SK-N-SH (cell line): ENCODE measurements around the gene ACACA.

ENCODE experiments used
- EP300 ChIP-seq, 2 experiments: IDR thresholded peaks; 2 replicates each; pipeline versions ENCODE4 v1.4.0 to v1.6.1; 2012; ENCODE audit warnings: borderline replicate concordance in 1 of 2, low read depth in 1 of 2, low read length in 1 of 2
- EZH2phosphoT487 ChIP-seq: fragments of 200-600 bp; sonication (generic); IDR thresholded peaks from 2 replicates; pipeline ENCODE4 v1.6.1; 2017; ENCODE audit warnings: low read depth, mixed run types, mild to moderate bottlenecking, antibody characterized with exemption, moderate library complexity, borderline replicate concordance
- GABPA ChIP-seq: IDR thresholded peaks from 2 replicates; pipeline ENCODE4 v1.4.0; 2012; ENCODE audit warnings: low read depth, mild to moderate bottlenecking
- MEF2A ChIP-seq: IDR thresholded peaks from 2 replicates; pipeline ENCODE4 v1.4.0; 2012; ENCODE audit warnings: low read depth, borderline replicate concordance
- MXI1 ChIP-seq: IDR thresholded peaks from 2 replicates; pipeline ENCODE4 v1.6.1; 2012; ENCODE audit warnings: mild to moderate bottlenecking, low read depth, low read length, improper control_type of control experiment
- RAD21 ChIP-seq: IDR thresholded peaks from 2 replicates; pipeline ENCODE4 v1.6.1; 2012; ENCODE audit warnings: mild to moderate bottlenecking, low read length
- RCOR1 ChIP-seq: fragments of 150-350 bp; IDR thresholded peaks from 2 replicates; pipeline ENCODE4 v1.6.1; 2017; ENCODE audit warnings: antibody characterized with exemption, low read length
- RFX5 ChIP-seq: IDR thresholded peaks from 2 replicates; pipeline ENCODE4 v1.6.1; 2012; ENCODE audit warnings: mild to moderate bottlenecking, improper control_type of control experiment, low read length
- SIN3A ChIP-seq: IDR thresholded peaks from 2 replicates; pipeline ENCODE4 v1.6.1; 2012; ENCODE audit warnings: low read depth, mild to moderate bottlenecking, low read length, moderate library complexity, borderline replicate concordance
- TCF12 ChIP-seq: IDR thresholded peaks from 2 replicates; pipeline ENCODE4 v1.4.0; 2012
- YY1 ChIP-seq: IDR thresholded peaks from 2 replicates; pipeline ENCODE4 v1.4.0; 2012; ENCODE audit warnings: low read depth, mild to moderate bottlenecking
- TF ChIP-seq, protein P1 (sequence below): fragments of 200-600 bp; sonication (generic); IDR thresholded peaks from 2 replicates; pipeline ENCODE4 v1.6.1; 2017; ENCODE audit warnings: antibody characterized with exemption, mild to moderate bottlenecking, moderate library complexity
- TF ChIP-seq, protein P2 (sequence below): fragments of 150-350 bp; IDR thresholded peaks from 2 replicates; pipeline ENCODE4 v1.6.1; 2017; ENCODE audit warnings: antibody characterized with exemption, low read length, low read depth, borderline replicate concordance
- TF ChIP-seq, protein P3 (sequence below): IDR thresholded peaks from 2 replicates; pipeline ENCODE4 v1.4.0; 2012; ENCODE audit warnings: low read depth

DNA sequence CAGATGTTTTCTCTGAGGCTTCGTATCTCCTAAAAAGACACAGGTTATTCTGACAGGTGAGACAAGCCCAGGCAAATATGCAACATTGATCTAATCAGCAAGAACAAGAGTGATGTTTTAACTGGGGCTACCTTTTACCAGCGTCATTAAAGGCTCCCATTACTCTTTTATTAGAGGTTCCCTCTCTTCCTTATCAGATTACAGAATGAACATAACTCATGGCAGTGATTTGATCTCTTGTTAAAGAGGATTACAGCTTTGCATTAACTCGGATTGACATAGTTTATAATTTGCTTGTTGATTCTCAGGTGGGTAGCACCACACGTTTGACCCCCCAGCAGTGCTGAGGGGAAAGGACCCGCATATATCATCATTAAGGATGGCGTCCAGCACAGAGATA lies 367.4 kb downstream of the ACACA start:
- TF ChIP-seq GABPA (no peak), RAD21 (no peak), MXI1 (no peak), SIN3A (no peak), TCF12 (no peak), EZH2phosphoT487 (no peak), RFX5 (no peak), RCOR1 (no peak), EP300 (IDR thresholded peaks at IDR 0.05; ENCODE audit: borderline replicate concordance in 1 of 2, low read depth in 1 of 2, low read length in 1 of 2) (no peak), MEF2A (no peak), YY1 (no peak)
- TF ChIP-seq, protein P1, sequence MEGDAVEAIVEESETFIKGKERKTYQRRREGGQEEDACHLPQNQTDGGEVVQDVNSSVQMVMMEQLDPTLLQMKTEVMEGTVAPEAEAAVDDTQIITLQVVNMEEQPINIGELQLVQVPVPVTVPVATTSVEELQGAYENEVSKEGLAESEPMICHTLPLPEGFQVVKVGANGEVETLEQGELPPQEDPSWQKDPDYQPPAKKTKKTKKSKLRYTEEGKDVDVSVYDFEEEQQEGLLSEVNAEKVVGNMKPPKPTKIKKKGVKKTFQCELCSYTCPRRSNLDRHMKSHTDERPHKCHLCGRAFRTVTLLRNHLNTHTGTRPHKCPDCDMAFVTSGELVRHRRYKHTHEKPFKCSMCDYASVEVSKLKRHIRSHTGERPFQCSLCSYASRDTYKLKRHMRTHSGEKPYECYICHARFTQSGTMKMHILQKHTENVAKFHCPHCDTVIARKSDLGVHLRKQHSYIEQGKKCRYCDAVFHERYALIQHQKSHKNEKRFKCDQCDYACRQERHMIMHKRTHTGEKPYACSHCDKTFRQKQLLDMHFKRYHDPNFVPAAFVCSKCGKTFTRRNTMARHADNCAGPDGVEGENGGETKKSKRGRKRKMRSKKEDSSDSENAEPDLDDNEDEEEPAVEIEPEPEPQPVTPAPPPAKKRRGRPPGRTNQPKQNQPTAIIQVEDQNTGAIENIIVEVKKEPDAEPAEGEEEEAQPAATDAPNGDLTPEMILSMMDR: no peak
- TF ChIP-seq, protein P2, sequence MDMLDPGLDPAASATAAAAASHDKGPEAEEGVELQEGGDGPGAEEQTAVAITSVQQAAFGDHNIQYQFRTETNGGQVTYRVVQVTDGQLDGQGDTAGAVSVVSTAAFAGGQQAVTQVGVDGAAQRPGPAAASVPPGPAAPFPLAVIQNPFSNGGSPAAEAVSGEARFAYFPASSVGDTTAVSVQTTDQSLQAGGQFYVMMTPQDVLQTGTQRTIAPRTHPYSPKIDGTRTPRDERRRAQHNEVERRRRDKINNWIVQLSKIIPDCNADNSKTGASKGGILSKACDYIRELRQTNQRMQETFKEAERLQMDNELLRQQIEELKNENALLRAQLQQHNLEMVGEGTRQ: no peak
- TF ChIP-seq, protein P3, sequence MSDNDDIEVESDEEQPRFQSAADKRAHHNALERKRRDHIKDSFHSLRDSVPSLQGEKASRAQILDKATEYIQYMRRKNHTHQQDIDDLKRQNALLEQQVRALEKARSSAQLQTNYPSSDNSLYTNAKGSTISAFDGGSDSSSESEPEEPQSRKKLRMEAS: no peak
